ENCODE measurements around the gene AKAP13.

- TF ChIP-seq CTCF (IDR thresholded peaks at IDR 0.05), result no peak
- no peak for TF ChIP-seq POLR2A (IDR thresholded peaks at IDR 0.05)
Measured at GRCh38 chr15:85451099-85451700, 70.8 kb downstream of the AKAP13 start.
